ENCODE data around the gene MCM5.

GRCh38 chr22:35443338-35443737 is 43.4 kb downstream of the MCM5 start:
- TF ChIP-seq CTCF (IDR thresholded peaks at IDR 0.05; ENCODE audit: low read length) (no peak), EZH2phosphoT487 (IDR thresholded peaks at IDR 0.05; ENCODE audit: low read length) (no peak)
